RCC 7860 (cell line): ENCODE data around the gene C1QTNF8.

Experiments used
- DNase-seq: peaks from one replicate; pipeline ENCODE4 v3.0.0-alpha.2; 2015; ENCODE audit warnings: low spot score
- FAIRE-seq: peaks from 2 replicates; lab custom pipeline; 2012; peaks lifted over from hg19 to GRCh38; lab: Jason Lieb, UNC

The C1QTNF8 gene

GRCh38 chr16:1096169-1097082 lies at the start of gene C1QTNF8:
Gene C1QTNF8 (minus strand): TSS chr16:1096244. CDS start chr16:1094922, 1,322 bp downstream.
- DNase-seq, result no peak
- no peak for FAIRE-seq

- FAIRE-seq, result no peak
- no peak for DNase-seq
Measured at GRCh38 chr16:1145383-1146100, 49.5 kb upstream of the C1QTNF8 start.

GRCh38 chr16:1144476-1145382 lies 48.7 kb upstream of the C1QTNF8 start:
- peak; percentile 20 for DNase-seq
- FAIRE-seq, result no peak

- FAIRE-seq, result no peak
Measured at GRCh38 chr16:1143761-1144450, 47.9 kb upstream of the C1QTNF8 start.

GRCh38 chr16:1142911-1143310 lies 46.9 kb upstream of the C1QTNF8 start:
- DNase-seq (no peak), FAIRE-seq (no peak)

More at GRCh38 chr16:1143761-1144450, 47.9 kb upstream of the C1QTNF8 start:
- no peak for DNase-seq

GRCh38 chr16:1141716-1142115 lies 45.7 kb upstream of the C1QTNF8 start:
- FAIRE-seq, result no peak

GRCh38 chr16:1141191-1141590 lies 45.1 kb upstream of the C1QTNF8 start:
- no peak for FAIRE-seq
- DNase-seq, result no peak

More at GRCh38 chr16:1141716-1142115, 45.7 kb upstream of the C1QTNF8 start:
- DNase-seq, result no peak

- DNase-seq, result no peak
- no peak for FAIRE-seq
Measured at GRCh38 chr16:1140582-1141162, 44.6 kb upstream of the C1QTNF8 start.

- DNase-seq, result peak; percentile 62
- FAIRE-seq, result peak; percentile 61
Measured at GRCh38 chr16:1137604-1138003, 41.6 kb upstream of the C1QTNF8 start.

- DNase-seq, result no peak
- FAIRE-seq, result no peak
Measured at GRCh38 chr16:1135459-1135825, 39.4 kb upstream of the C1QTNF8 start.

- no peak for DNase-seq
- no peak for FAIRE-seq
Measured at GRCh38 chr16:1134776-1135458, 38.9 kb upstream of the C1QTNF8 start.

- no peak for FAIRE-seq
- no peak for DNase-seq
Measured at GRCh38 chr16:1133810-1134520, 37.9 kb upstream of the C1QTNF8 start.

GRCh38 chr16:1133271-1133670 lies 37.2 kb upstream of the C1QTNF8 start:
- FAIRE-seq, result no peak
- no peak for DNase-seq

- DNase-seq, result no peak
- FAIRE-seq, result no peak
Measured at GRCh38 chr16:1132431-1132830, 36.4 kb upstream of the C1QTNF8 start.

GRCh38 chr16:1131378-1131994 lies 35.4 kb upstream of the C1QTNF8 start:
- FAIRE-seq (no peak), DNase-seq (no peak)

GRCh38 chr16:1130382-1130781 lies 34.3 kb upstream of the C1QTNF8 start:
- DNase-seq, result no peak
- no peak for FAIRE-seq

- DNase-seq (no peak), FAIRE-seq (no peak)
Measured at GRCh38 chr16:1129106-1129960, 33.3 kb upstream of the C1QTNF8 start.
